HCT116 (cell line): ENCODE results near the gene TMCO4. TPM values are rescaled to one million over a fixed set of nuclear protein-coding genes. Genes with fewer than 3 reads are reported as not detected.

ENCODE experiments used
- ATAC-seq: fragments of 200-7000 bp; cut with Tn5 transposase; 2 replicates; pipeline ENCODE4 v1.9.1; 2020; ENCODE audit warnings: mild to moderate bottlenecking, moderate library complexity
- BruUV-seq: library from RNA; stranded (reverse); fragments of 400-500 nt; replicated peaks from 2 replicates; lab custom pipeline; 2021; lab: Mats Ljungman, UMichigan
- CTCF ChIA-PET: fragments of 300-600 bp; sonication (Branson Sonifier 250); formaldehyde crosslinking; loops from one replicate; lab custom pipeline; 2021; ENCODE audit warnings: antibody characterized with exemption; lab: Charles Lee
- POLR2A ChIA-PET: fragments of 300-600, 350-600 bp; sonication (Branson Sonifier 250); formaldehyde crosslinking; loops from one replicate; lab custom pipeline; 2021; ENCODE audit warnings: antibody characterized with exemption; lab: Charles Lee
- RAD21 ChIA-PET, 2 experiments: fragments of 300-600 bp; sonication (Branson Sonifier 250); formaldehyde crosslinking; loops; one replicate each; lab custom pipeline; 2023; ENCODE audit warnings: low total read pairs in 2 of 2; ENCODE audit not compliant: uncharacterized antibody in 2 of 2, unreplicated experiment in 2 of 2, low non-redundant PET in 1 of 2; lab: Charles Lee
- DNase-seq: peaks from one replicate; pipeline ENCODE4 v3.0.0-alpha.2; 2010; ENCODE audit warnings: low read depth, low spot score
- H2AFZ ChIP-seq: fragments of 200-600 bp; shearing (Covaris generic), sonication (generic); 2 replicates; pipeline ENCODE4 v1.6.1; 2017; ENCODE audit warnings: low read depth, mixed run types, mixed read lengths, antibody characterized with exemption, low read length; ENCODE audit not compliant: poor library complexity, severe bottlenecking
- H3K27ac ChIP-seq: 2 replicates; pipeline ENCODE4 v1.5.1; 2012; ENCODE audit warnings: low read depth, low read length
- H3K27me3 ChIP-seq: fragments of 200-600 bp; sonication (generic); 2 replicates; pipeline ENCODE4 v1.6.1; 2016; ENCODE audit warnings: mixed run types, low read length, mixed read lengths; ENCODE audit not compliant: insufficient read depth
- H3K36me3 ChIP-seq, 2 experiments: fragments of 200-500 bp in 1 of 2; fragments of 200-600 bp in 1 of 2; sonication (Bioruptor generic) in 1 of 2; sonication (generic) in 1 of 2; 2 replicates each; pipeline versions ENCODE4 v1.5.1 to v1.6.1; 2014 to 2016; ENCODE audit warnings: low read length in 2 of 2, inconsistent platforms in 1 of 2, mixed read lengths in 1 of 2, mixed run types in 1 of 2; ENCODE audit not compliant: insufficient read depth in 2 of 2, control insufficient read depth in 1 of 2
- H3K4me1 ChIP-seq, 2 experiments: fragments of 200-600 bp in 1 of 2; sonication (generic) in 1 of 2; 2 replicates each; pipeline versions ENCODE4 v1.5.1 to v1.6.1; 2012 to 2017; ENCODE audit warnings: low read length in 2 of 2, inconsistent platforms in 1 of 2, mild to moderate bottlenecking in 1 of 2, mixed read lengths in 1 of 2, mixed run types in 1 of 2, moderate library complexity in 1 of 2; ENCODE audit not compliant: insufficient read depth in 2 of 2, control insufficient read depth in 1 of 2
- H3K4me2 ChIP-seq: fragments of 200-600 bp; sonication (generic); 2 replicates; pipeline ENCODE4 v1.6.1; 2017; ENCODE audit warnings: mixed run types, low read length, mixed read lengths
- H3K4me3 ChIP-seq, 2 experiments: fragments of 200-600 bp in 1 of 2; sonication (generic) in 1 of 2; replicated peaks in 1 of 2; 2 replicates each; pipeline ENCODE4 v1.5.1; 2011 to 2016; ENCODE audit warnings: low read length in 2 of 2, control low read depth in 1 of 2, low read depth in 1 of 2, mild to moderate bottlenecking in 1 of 2, mixed read lengths in 1 of 2, mixed run types in 1 of 2
- H3K79me2 ChIP-seq: fragments of 200-600 bp; sonication (generic); 2 replicates; pipeline ENCODE4 v1.6.1; 2017; ENCODE audit warnings: mild to moderate bottlenecking, mixed run types, low read length, moderate library complexity, mixed read lengths; ENCODE audit not compliant: insufficient read depth
- H3K9ac ChIP-seq: fragments of 200-600 bp; sonication (generic); 2 replicates; pipeline ENCODE4 v1.6.1; 2016; ENCODE audit warnings: low read length, mixed read lengths
- H3K9me2 ChIP-seq: fragments of 200-600 bp; sonication (generic), shearing (Covaris generic); 2 replicates; pipeline ENCODE4 v1.6.1; 2017; ENCODE audit warnings: mixed run types, mild to moderate bottlenecking, moderate library complexity; ENCODE audit not compliant: insufficient read depth
- H3K9me3 ChIP-seq, 2 experiments: fragments of 200-500 bp in 1 of 2; fragments of 200-600 bp in 1 of 2; sonication (Bioruptor generic) in 1 of 2; sonication (generic) in 1 of 2; 2 replicates each; pipeline ENCODE4 v1.6.1; 2014 to 2017; ENCODE audit warnings: low read length in 2 of 2, mixed read lengths in 2 of 2, inconsistent platforms in 1 of 2, low read depth in 1 of 2, mild to moderate bottlenecking in 1 of 2, mixed run types in 1 of 2, moderate library complexity in 1 of 2; ENCODE audit not compliant: control insufficient read depth in 1 of 2, insufficient read depth in 1 of 2
- H4K20me1 ChIP-seq: fragments of 200-600 bp; sonication (generic), shearing (Covaris generic); 2 replicates; pipeline ENCODE4 v1.6.1; 2017; ENCODE audit warnings: mixed run types, mild to moderate bottlenecking, moderate library complexity; ENCODE audit not compliant: insufficient read depth
- CBX3 ChIP-seq: IDR thresholded peaks from 2 replicates; pipeline ENCODE4 v1.6.1; 2012; ENCODE audit warnings: low read depth
- EGR1 ChIP-seq: IDR thresholded peaks from 2 replicates; pipeline ENCODE4 v1.6.1; 2012; ENCODE audit warnings: low read depth
- EZH2 ChIP-seq: fragments of 200-600 bp; sonication (generic); IDR thresholded peaks from 2 replicates; pipeline ENCODE4 v1.6.1; 2017; ENCODE audit warnings: antibody characterized with exemption, mixed run types
- EZH2phosphoT487 ChIP-seq: fragments of 200-600 bp; IDR thresholded peaks from 2 replicates; pipeline ENCODE4 v1.6.1; 2018; ENCODE audit warnings: antibody characterized with exemption, borderline replicate concordance
- FOSL1 ChIP-seq: IDR thresholded peaks from 2 replicates; pipeline ENCODE4 v1.6.1; 2012; ENCODE audit warnings: low read depth
- JUND ChIP-seq: IDR thresholded peaks from 2 replicates; pipeline ENCODE4 v1.6.1; 2012
- POLR2AphosphoS5 ChIP-seq: IDR thresholded peaks from 2 replicates; pipeline ENCODE4 v1.6.1; 2011; ENCODE audit warnings: mild to moderate bottlenecking, low read depth, low read length, moderate library complexity
- RAD21 ChIP-seq: IDR thresholded peaks from 2 replicates; pipeline ENCODE4 v1.6.1; 2012; ENCODE audit warnings: low read depth, mild to moderate bottlenecking
- SIN3A ChIP-seq: IDR thresholded peaks from 2 replicates; pipeline ENCODE4 v1.6.1; 2012; ENCODE audit warnings: low read depth
- TCF7L2 ChIP-seq: IDR thresholded peaks from 2 replicates; pipeline ENCODE4 v1.7.0; 2011; ENCODE audit warnings: borderline replicate concordance, inconsistent platforms; ENCODE audit not compliant: insufficient read depth, insufficient read length; ENCODE audit errors: extremely low read depth
- YY1 ChIP-seq: IDR thresholded peaks from 2 replicates; pipeline ENCODE4 v1.6.1; 2011; ENCODE audit warnings: low read length, low read depth, moderate library complexity, mild to moderate bottlenecking; ENCODE audit not compliant: insufficient replicate concordance; ENCODE audit errors: extremely low read depth
- ZBTB33 ChIP-seq: IDR thresholded peaks from 2 replicates; pipeline ENCODE4 v1.6.1; 2011; ENCODE audit warnings: mild to moderate bottlenecking, low read length, moderate library complexity; ENCODE audit not compliant: insufficient replicate concordance; ENCODE audit errors: extremely low read depth
- ZFX ChIP-seq: fragments of 450-650 bp; IDR thresholded peaks from 2 replicates; pipeline ENCODE4 v1.6.1; 2017
- ZNF274 ChIP-seq: fragments of 200-500 bp; sonication (Bioruptor generic); IDR thresholded peaks from 2 replicates; pipeline ENCODE4 v1.6.1; 2014; ENCODE audit warnings: mild to moderate bottlenecking, low read depth, low read length, inconsistent platforms
- intact Hi-C: fragments of 100-400 bp; cut with micrococcal nuclease; formaldehyde crosslinking; loops from 2 replicates; pipeline ENCODE4 v1.10.0; 2022
- total RNA-seq: library from RNA; stranded (reverse); gene quantifications from one replicate; pipeline ENCODE4 v1.2.1, GENCODE V29; 2021; ENCODE audit not compliant: unreplicated experiment
- TF ChIP-seq, protein P1 (sequence below): IDR thresholded peaks from 2 replicates; pipeline ENCODE4 v1.6.1; 2012; ENCODE audit warnings: low read depth
- TF ChIP-seq, protein P2 (sequence below): IDR thresholded peaks from 2 replicates; pipeline ENCODE4 v1.6.1; 2012
- TF ChIP-seq, protein P3 (sequence below): IDR thresholded peaks from 2 replicates; pipeline ENCODE4 v1.6.1; 2012
- TF ChIP-seq, protein P4 (sequence below), 3 experiments: fragments of 200-600 bp in 1 of 3; sonication (generic) in 1 of 3; IDR thresholded peaks in 2 of 3; conservative IDR thresholded peaks in 1 of 3; 2 replicates each; pipeline ENCODE4 v1.5.1; 2012 to 2017; ENCODE audit warnings: low read depth in 2 of 3, low read length in 2 of 3, antibody characterized with exemption in 1 of 3, borderline replicate concordance in 1 of 3, control low read depth in 1 of 3, mild to moderate bottlenecking in 1 of 3, mixed read lengths in 1 of 3, mixed run types in 1 of 3, moderate library complexity in 1 of 3; ENCODE audit not compliant: insufficient read depth in 1 of 3

Gene TMCO4
- total RNA-seq, 1 experiment from 2014 or later, result 12.7 TPM

DNA sequence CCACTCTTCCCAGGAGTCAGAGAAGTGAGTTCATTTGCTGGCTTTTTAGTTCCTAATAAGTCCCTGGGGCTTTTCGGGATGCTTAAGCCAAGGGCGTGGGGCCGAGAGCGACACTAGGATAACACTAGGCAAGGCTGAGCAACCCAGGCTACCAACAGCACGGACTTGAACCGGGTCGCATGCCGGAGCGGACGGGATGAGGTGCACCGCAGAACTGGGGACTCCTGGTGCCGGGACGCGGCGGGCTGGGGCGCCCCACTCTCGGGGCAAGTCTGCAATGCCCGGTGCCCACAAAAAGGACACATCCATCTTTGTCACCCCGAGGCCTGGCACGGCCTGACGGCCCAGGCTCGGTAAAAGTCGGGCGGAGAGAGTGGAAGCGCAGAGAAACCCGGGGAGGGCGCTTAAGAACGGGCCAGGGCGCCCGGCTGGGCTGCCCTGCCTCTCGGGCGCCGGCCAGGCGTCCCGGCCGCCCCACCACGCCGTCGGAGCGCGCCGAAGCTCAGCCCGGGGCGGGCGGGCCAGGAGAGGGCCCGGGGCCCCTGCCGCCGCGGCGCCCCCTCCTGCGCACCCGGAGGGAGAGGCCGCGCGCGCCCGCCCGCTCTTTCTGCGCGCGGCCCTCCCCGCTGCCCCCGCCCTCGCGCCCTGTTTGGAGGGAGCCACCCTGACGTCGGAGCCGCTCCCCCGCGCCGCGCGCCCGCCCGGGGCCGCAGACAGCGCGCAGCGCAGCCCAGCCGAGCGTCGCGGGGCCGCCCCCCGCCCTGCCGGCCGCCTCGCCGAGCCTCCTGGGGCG is 155.9 kb downstream of the TMCO4 start, which contains the start of gene NBL1:
NBL1 (plus strand) TSS at position 710 of the 793 bp plus-strand sequence. CDS start 10,720 bp downstream, outside the sequence.
- BruUV-seq, result TSS peak; percentile 70
- ChIA-PET RAD21 (no interaction called here), POLR2A (interaction anchor here (1.5 kb wide), 1 partner anchor 46 kb away, joined by 6 read pairs; a partner anchor contains a TSS), CTCF (interaction anchor here (1.0 to 2.6 kb wide), 4 partner anchors 10 to 62 kb away, joined by 3 to 17 read pairs (median 4); a partner anchor contains a TSS)
- DNase-seq, result no peak
- H3K79me2 ChIP-seq, result peaks cover 43% of the 10 kb centered on the region
- intact Hi-C loops, result loop anchor here (5.0 kb wide), 2 partner anchors 46 to 156 kb away; partner anchors contain the start of gene CAPZB
- peak within 1 kb of the TSS; percentile 93 for H3K9ac ChIP-seq
- peak within 1 kb of the TSS; percentile 68 to 92 for H3K4me3 ChIP-seq
- peaks cover 49 to 70% of the 10 kb centered on the region in 2 experiments for H3K4me1 ChIP-seq
- peak within 1 kb of the TSS; percentile 99 for H3K4me2 ChIP-seq
- ATAC-seq, result peak; percentile 74
- peak within 1 kb of the TSS; percentile 82 for H3K27ac ChIP-seq
- H2AFZ ChIP-seq, result peak within 1 kb of the TSS; percentile 22
- H3K9me2 ChIP-seq, result no peaks in the 10 kb centered on the region
- no peaks in the 10 kb centered on the region for H3K27me3 ChIP-seq
- no peaks in the 10 kb centered on the region for H4K20me1 ChIP-seq
- H3K36me3 ChIP-seq, result no peaks in the 10 kb centered on the region
- H3K9me3 ChIP-seq, result no peaks in the 10 kb centered on the region
- TF ChIP-seq, protein P1, sequence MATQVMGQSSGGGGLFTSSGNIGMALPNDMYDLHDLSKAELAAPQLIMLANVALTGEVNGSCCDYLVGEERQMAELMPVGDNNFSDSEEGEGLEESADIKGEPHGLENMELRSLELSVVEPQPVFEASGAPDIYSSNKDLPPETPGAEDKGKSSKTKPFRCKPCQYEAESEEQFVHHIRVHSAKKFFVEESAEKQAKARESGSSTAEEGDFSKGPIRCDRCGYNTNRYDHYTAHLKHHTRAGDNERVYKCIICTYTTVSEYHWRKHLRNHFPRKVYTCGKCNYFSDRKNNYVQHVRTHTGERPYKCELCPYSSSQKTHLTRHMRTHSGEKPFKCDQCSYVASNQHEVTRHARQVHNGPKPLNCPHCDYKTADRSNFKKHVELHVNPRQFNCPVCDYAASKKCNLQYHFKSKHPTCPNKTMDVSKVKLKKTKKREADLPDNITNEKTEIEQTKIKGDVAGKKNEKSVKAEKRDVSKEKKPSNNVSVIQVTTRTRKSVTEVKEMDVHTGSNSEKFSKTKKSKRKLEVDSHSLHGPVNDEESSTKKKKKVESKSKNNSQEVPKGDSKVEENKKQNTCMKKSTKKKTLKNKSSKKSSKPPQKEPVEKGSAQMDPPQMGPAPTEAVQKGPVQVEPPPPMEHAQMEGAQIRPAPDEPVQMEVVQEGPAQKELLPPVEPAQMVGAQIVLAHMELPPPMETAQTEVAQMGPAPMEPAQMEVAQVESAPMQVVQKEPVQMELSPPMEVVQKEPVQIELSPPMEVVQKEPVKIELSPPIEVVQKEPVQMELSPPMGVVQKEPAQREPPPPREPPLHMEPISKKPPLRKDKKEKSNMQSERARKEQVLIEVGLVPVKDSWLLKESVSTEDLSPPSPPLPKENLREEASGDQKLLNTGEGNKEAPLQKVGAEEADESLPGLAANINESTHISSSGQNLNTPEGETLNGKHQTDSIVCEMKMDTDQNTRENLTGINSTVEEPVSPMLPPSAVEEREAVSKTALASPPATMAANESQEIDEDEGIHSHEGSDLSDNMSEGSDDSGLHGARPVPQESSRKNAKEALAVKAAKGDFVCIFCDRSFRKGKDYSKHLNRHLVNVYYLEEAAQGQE, result no peak
- no peak for TF ChIP-seq EZH2phosphoT487
- TF ChIP-seq FOSL1, result no peak
- no peak for TF ChIP-seq TCF7L2
- TF ChIP-seq ZFX, result peak; percentile 66
- no peak for TF ChIP-seq SIN3A
- TF ChIP-seq YY1, result no peak
- TF ChIP-seq ZBTB33, result no peak
- TF ChIP-seq, protein P2, sequence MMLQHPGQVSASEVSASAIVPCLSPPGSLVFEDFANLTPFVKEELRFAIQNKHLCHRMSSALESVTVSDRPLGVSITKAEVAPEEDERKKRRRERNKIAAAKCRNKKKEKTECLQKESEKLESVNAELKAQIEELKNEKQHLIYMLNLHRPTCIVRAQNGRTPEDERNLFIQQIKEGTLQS, result no peak
- TF ChIP-seq ZNF274, result no peak
- no peak for TF ChIP-seq RAD21
- TF ChIP-seq POLR2AphosphoS5, result peak; percentile 33; the same call in 1 of the 2 replicates
- no peak for TF ChIP-seq EGR1
- TF ChIP-seq, protein P3, sequence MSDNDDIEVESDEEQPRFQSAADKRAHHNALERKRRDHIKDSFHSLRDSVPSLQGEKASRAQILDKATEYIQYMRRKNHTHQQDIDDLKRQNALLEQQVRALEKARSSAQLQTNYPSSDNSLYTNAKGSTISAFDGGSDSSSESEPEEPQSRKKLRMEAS, result peak; percentile 49; the same call in 1 of the 2 replicates
- TF ChIP-seq JUND, result no peak
- TF ChIP-seq, protein P4, sequence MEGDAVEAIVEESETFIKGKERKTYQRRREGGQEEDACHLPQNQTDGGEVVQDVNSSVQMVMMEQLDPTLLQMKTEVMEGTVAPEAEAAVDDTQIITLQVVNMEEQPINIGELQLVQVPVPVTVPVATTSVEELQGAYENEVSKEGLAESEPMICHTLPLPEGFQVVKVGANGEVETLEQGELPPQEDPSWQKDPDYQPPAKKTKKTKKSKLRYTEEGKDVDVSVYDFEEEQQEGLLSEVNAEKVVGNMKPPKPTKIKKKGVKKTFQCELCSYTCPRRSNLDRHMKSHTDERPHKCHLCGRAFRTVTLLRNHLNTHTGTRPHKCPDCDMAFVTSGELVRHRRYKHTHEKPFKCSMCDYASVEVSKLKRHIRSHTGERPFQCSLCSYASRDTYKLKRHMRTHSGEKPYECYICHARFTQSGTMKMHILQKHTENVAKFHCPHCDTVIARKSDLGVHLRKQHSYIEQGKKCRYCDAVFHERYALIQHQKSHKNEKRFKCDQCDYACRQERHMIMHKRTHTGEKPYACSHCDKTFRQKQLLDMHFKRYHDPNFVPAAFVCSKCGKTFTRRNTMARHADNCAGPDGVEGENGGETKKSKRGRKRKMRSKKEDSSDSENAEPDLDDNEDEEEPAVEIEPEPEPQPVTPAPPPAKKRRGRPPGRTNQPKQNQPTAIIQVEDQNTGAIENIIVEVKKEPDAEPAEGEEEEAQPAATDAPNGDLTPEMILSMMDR (IDR thresholded peaks at IDR 0.05 in 2 of 3, conservative IDR thresholded peaks at IDR 0.05 in 1 of 3; ENCODE audit: borderline replicate concordance in 1 of 3, insufficient read depth in 1 of 3, low read depth in 2 of 3, low read length in 2 of 3), result no peak
- no peak for TF ChIP-seq CBX3
- no peak for TF ChIP-seq EZH2
